Measurements from ENCODE around the gene TMOD4.

TMOD4 gene

GRCh38 chr1:151158751-151159251 is 17.0 kb downstream of the TMOD4 start:
- H3K27ac ChIP-seq = no peak overlapping the region
- no peaks in the 10 kb centered on the region for H3K27me3 ChIP-seq (replicated peaks)
- H3K4me3 ChIP-seq (ENCODE audit: low read depth, low read length) = no peak overlapping the region
- in situ Hi-C loops (cut with HindIII; ENCODE audit: low pct_ligation_motif_present, low sequenced_read_pairs) = no loop called here
- peaks cover 15% of the 10 kb centered on the region for H3K36me3 ChIP-seq (replicated peaks)
- DNase-seq = no peak
- TF ChIP-seq CTCF (IDR thresholded peaks at IDR 0.05; ENCODE audit: low read depth, low read length, missing control alignments) = no peak

- Histone ChIP-seq H3K4me3 (ENCODE audit: low read depth, low read length) (no peak overlapping the region), H3K27me3 (replicated peaks) (no peaks in the 10 kb centered on the region), H3K36me3 (replicated peaks) (peaks cover 15% of the 10 kb centered on the region), H3K27ac (no peak overlapping the region)
- TF ChIP-seq CTCF (IDR thresholded peaks at IDR 0.05; ENCODE audit: low read depth, low read length, missing control alignments) = no peak
- no peak for DNase-seq
- in situ Hi-C loops (cut with HindIII; ENCODE audit: low pct_ligation_motif_present, low sequenced_read_pairs) = no loop called here
These were observed 17.5 kb downstream of the TMOD4 start for GRCh38 chr1:151158326-151158725.

- no peak overlapping the region for H3K27ac ChIP-seq
- H3K36me3 ChIP-seq (replicated peaks) = peaks cover 15% of the 10 kb centered on the region
- no peaks in the 10 kb centered on the region for H3K27me3 ChIP-seq (replicated peaks)
- DNase-seq = no peak
- in situ Hi-C loops (cut with HindIII; ENCODE audit: low pct_ligation_motif_present, low sequenced_read_pairs) = no loop called here
- TF ChIP-seq CTCF (IDR thresholded peaks at IDR 0.05; ENCODE audit: low read depth, low read length, missing control alignments) = no peak
- no peak overlapping the region for H3K4me3 ChIP-seq (ENCODE audit: low read depth, low read length)
These were observed 18.7 kb downstream of the TMOD4 start for GRCh38 chr1:151157067-151157531.

GRCh38 chr1:151156515-151156819 is 19.3 kb downstream of the TMOD4 start, which contains the start of gene TNFAIP8L2:
TSS of gene TNFAIP8L2 (plus strand) at chr1:151156649. CDS start at chr1:151158698, 2,049 bp downstream.
- Histone ChIP-seq H3K36me3 (replicated peaks) (peaks cover 15% of the 10 kb centered on the region), H3K27ac (no peak within 1 kb of the TSS), H3K27me3 (replicated peaks) (no peaks in the 10 kb centered on the region), H3K4me3 (ENCODE audit: low read depth, low read length) (no peak within 1 kb of the TSS)
- TF ChIP-seq CTCF (IDR thresholded peaks at IDR 0.05; ENCODE audit: low read depth, low read length, missing control alignments) = no peak
- no peak for DNase-seq
- in situ Hi-C loops (cut with HindIII; ENCODE audit: low pct_ligation_motif_present, low sequenced_read_pairs) = no loop called here

- in situ Hi-C loops (cut with HindIII; ENCODE audit: low pct_ligation_motif_present, low sequenced_read_pairs) = no loop called here
- Histone ChIP-seq H3K36me3 (replicated peaks) (no peaks in the 10 kb centered on the region), H3K27me3 (replicated peaks) (no peaks in the 10 kb centered on the region), H3K27ac (no peak overlapping the region), H3K4me3 (ENCODE audit: low read depth, low read length) (no peak overlapping the region)
- DNase-seq = no peak
- no peak for TF ChIP-seq CTCF (IDR thresholded peaks at IDR 0.05; ENCODE audit: low read depth, low read length, missing control alignments)
These were observed 28.1 kb downstream of the TMOD4 start for GRCh38 chr1:151147665-151148064.

GRCh38 chr1:151147132-151147503 is 28.7 kb downstream of the TMOD4 start:
- in situ Hi-C loops (cut with HindIII; ENCODE audit: low pct_ligation_motif_present, low sequenced_read_pairs) = no loop called here
- no peaks in the 10 kb centered on the region for H3K27me3 ChIP-seq (replicated peaks)
- no peak for DNase-seq

More at GRCh38 chr1:151147132-151147503, 28.7 kb downstream of the TMOD4 start:
- no peaks in the 10 kb centered on the region for H3K36me3 ChIP-seq (replicated peaks)
- peak overlapping the region; percentile 4 for H3K27ac ChIP-seq
- TF ChIP-seq CTCF (IDR thresholded peaks at IDR 0.05; ENCODE audit: low read depth, low read length, missing control alignments) = no peak
- peak overlapping the region; percentile 72 for H3K4me3 ChIP-seq (ENCODE audit: low read depth, low read length)
